ENCODE measurements around the gene GRIA4. TPM values are rescaled to one million over a fixed set of nuclear protein-coding genes. Genes with fewer than 3 reads are reported as not detected.

The GRIA4 gene
- total RNA-seq, 4 donors from 2014 or later, result 0.08 to 1.0 (median 0.76) TPM

GRCh38 chr11:105713106-105713505, 103.2 kb downstream of the GRIA4 start:
- no peak overlapping the region for H3K4me3 ChIP-seq (ENCODE audit: low read depth, poor library complexity, severe bottlenecking)
- intact Hi-C loops (cut with DNase I; ENCODE audit: low total_unique reads), result no loop called here
- TF ChIP-seq POLR2A (IDR thresholded peaks at IDR 0.05) (no peak), CTCF (IDR thresholded peaks at IDR 0.05) (no peak)
- no peak for DNase-seq (ENCODE audit: low spot score in 2 of 2)
- WGBS, 2 donors, result 55 to 72% methylated on average over 5 of the region's 5 CpGs

GRCh38 chr11:105713696-105714095, 103.8 kb downstream of the GRIA4 start:
- intact Hi-C loops (cut with DNase I; ENCODE audit: low total_unique reads), result loop anchor here (1.0 kb wide), 1 partner anchor 33 kb away; no protein-coding TSS in a partner anchor
- 66 to 75% methylated on average over 2 of the region's 2 CpGs for WGBS, 2 donors
- DNase-seq (ENCODE audit: low spot score in 2 of 2), result no peak
- TF ChIP-seq POLR2A (IDR thresholded peaks at IDR 0.05) (no peak), CTCF (IDR thresholded peaks at IDR 0.05) (no peak)
- no peak overlapping the region for H3K4me3 ChIP-seq (ENCODE audit: low read depth, poor library complexity, severe bottlenecking)

- TF ChIP-seq CTCF (IDR thresholded peaks at IDR 0.05), result no peak
- no peak for TF ChIP-seq POLR2A (IDR thresholded peaks at IDR 0.05)
- H3K4me3 ChIP-seq (ENCODE audit: low read depth, poor library complexity, severe bottlenecking), result no peak overlapping the region
- WGBS, 2 donors, result 80 to 86% methylated on average over 5 of the region's 5 CpGs
- intact Hi-C loops (cut with DNase I; ENCODE audit: low total_unique reads), result no loop called here
- DNase-seq (ENCODE audit: low spot score in 2 of 2), result no peak
Measured at GRCh38 chr11:105718641-105719040, 108.8 kb downstream of the GRIA4 start.

GRCh38 chr11:105719073-105719822, 109.4 kb downstream of the GRIA4 start:
- 82 to 85% methylated on average over 11 of the region's 11 CpGs for WGBS, 2 donors
- TF ChIP-seq CTCF (IDR thresholded peaks at IDR 0.05) (no peak), POLR2A (IDR thresholded peaks at IDR 0.05) (no peak)
- no peak overlapping the region for H3K4me3 ChIP-seq (ENCODE audit: low read depth, poor library complexity, severe bottlenecking)
- no peak for DNase-seq (ENCODE audit: low spot score in 2 of 2)
- intact Hi-C loops (cut with DNase I; ENCODE audit: low total_unique reads), result no loop called here

- no peak overlapping the region for H3K4me3 ChIP-seq (ENCODE audit: low read depth, poor library complexity, severe bottlenecking)
- TF ChIP-seq CTCF (IDR thresholded peaks at IDR 0.05), result no peak
- no peak for TF ChIP-seq POLR2A (IDR thresholded peaks at IDR 0.05)
- DNase-seq (ENCODE audit: low spot score in 2 of 2), result no peak
- intact Hi-C loops (cut with DNase I; ENCODE audit: low total_unique reads), result no loop called here
- 77 to 79% methylated on average over 2 of the region's 2 CpGs for WGBS, 2 donors
Measured at GRCh38 chr11:105720096-105720495, 110.2 kb downstream of the GRIA4 start.

- intact Hi-C loops (cut with DNase I; ENCODE audit: low total_unique reads), result no loop called here
- TF ChIP-seq POLR2A (IDR thresholded peaks at IDR 0.05) (no peak), CTCF (IDR thresholded peaks at IDR 0.05) (no peak)
- DNase-seq (ENCODE audit: low spot score in 2 of 2), result no peak
- 82 to 84% methylated on average over 3 of the region's 3 CpGs for WGBS, 2 donors
- no peak overlapping the region for H3K4me3 ChIP-seq (ENCODE audit: low read depth, poor library complexity, severe bottlenecking)
Measured at GRCh38 chr11:105723269-105723668, 113.4 kb downstream of the GRIA4 start.

All from lower leg skin (tissue), 4 donors.